Coronary artery (tissue), 2 donors: ENCODE data around the gene STAT5A.
"Not testable (repeated sequence)": the region's sequence is repeated elsewhere in the genome, so short reads cannot be mapped to it uniquely, and the experiment has no call there.

Experiments used
- DNase-seq: peaks from one replicate; pipeline ENCODE4 v3.0.0-alpha.2; 2017; ENCODE audit warnings: low spot score
- H3K27ac ChIP-seq, 2 donors: fragments of 200-600 bp; sonication (generic); one replicate each; pipeline ENCODE4 v1.5.1; 2016 to 2019
- H3K4me3 ChIP-seq: fragments of 200-600 bp; sonication (generic); 2 replicates; pipeline ENCODE4 v1.5.1; 2016; ENCODE audit warnings: mild to moderate bottlenecking, moderate library complexity
- TF ChIP-seq, protein P1 (sequence below): fragments of 200-600 bp; sonication (generic); IDR thresholded peaks from one replicate; pipeline ENCODE4 v1.5.1; 2019; ENCODE audit warnings: antibody characterized with exemption

STAT5A gene

DNA sequence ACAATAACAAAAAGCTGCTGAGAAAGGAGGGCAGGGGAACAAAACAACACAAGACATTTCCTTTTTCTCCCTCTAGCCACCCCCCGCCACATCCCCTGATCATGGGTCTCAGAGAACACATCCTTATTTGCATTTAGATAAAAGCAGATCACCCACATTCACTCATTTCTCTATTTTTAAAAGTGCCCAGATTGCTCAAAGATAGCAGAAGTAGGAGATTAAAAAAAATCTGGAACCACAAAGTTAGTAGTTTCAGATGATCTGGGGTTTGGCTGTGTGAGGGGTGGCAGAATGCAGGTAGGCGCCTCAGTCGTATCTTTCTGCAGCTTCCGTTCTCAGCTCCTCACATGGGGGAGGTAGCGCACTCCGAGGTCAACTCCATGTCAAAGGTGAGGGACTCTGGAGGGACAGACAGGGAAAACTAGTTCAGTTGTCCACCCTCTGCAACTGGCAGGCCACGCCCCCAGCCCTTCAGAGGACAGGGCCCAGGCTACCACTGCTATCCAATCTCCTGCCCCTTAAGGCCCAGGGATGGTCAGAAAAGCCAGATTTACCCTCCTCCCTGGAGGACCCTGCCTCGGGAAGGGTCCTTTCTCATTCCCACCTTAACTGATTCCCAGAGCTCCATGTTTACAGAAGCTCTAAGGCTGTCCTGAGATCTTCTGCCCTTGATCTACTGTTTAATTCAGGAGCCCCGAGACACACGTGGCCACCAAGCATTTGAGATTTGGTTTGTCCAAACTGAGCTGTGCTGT is 27.3 kb downstream of the STAT5A start:
- TF ChIP-seq, protein P1, sequence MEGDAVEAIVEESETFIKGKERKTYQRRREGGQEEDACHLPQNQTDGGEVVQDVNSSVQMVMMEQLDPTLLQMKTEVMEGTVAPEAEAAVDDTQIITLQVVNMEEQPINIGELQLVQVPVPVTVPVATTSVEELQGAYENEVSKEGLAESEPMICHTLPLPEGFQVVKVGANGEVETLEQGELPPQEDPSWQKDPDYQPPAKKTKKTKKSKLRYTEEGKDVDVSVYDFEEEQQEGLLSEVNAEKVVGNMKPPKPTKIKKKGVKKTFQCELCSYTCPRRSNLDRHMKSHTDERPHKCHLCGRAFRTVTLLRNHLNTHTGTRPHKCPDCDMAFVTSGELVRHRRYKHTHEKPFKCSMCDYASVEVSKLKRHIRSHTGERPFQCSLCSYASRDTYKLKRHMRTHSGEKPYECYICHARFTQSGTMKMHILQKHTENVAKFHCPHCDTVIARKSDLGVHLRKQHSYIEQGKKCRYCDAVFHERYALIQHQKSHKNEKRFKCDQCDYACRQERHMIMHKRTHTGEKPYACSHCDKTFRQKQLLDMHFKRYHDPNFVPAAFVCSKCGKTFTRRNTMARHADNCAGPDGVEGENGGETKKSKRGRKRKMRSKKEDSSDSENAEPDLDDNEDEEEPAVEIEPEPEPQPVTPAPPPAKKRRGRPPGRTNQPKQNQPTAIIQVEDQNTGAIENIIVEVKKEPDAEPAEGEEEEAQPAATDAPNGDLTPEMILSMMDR = no peak
- H3K4me3 ChIP-seq = no peak overlapping the region
- DNase-seq = no peak
- H3K27ac ChIP-seq = no peak overlapping the region

DNA sequence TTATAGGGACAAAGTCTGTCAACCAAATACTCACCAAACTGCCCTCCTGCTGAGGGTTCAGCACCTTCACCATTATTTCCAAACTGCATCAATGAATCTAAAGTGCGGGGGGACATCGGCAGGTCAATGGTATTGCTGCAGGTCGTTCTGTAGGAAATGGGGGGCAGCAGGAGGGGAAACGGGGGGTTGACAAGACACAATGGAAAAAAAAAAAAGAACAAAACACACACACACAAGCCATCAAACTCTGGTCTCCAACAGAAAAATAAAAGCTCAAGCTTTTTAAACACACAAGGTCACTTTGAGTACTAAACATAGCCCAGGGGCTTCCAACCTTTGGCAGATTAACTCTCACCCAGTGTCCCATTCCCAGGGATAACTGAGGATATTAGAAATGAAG is 28.5 kb downstream of the STAT5A start:
- H3K4me3 ChIP-seq = no peak overlapping the region
- H3K27ac ChIP-seq = no peak overlapping the region
- no peak for DNase-seq
- TF ChIP-seq, protein P1 = no peak

DNA sequence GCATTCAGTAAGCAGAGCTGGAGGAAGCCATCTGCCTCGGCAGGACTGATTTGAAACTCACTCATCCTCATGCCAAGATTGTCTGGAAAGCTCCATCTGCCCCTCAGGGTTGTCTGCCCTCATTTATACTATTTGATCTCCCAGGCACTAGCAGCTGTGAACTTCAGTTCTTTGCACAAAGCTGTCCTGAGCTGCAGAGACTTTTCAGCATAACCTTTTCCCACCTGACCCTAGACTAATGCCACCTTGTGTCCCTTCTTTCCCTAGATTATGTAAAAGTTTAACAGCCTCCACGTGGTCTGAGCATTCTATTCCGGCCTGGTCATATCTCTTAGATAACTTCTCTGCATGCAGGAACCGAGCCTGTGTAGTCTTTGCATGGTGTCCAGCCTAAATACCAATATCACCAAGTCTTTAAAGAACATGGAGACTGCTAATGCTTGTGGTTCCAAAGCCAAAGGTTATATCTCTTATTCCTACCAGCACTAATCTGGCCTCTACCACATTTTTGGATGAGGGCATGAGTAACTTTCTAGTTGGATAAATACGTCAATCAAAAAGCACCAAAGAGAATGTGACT is 29.1 kb downstream of the STAT5A start:
- DNase-seq = no peak
- H3K27ac ChIP-seq = no peak overlapping the region
- no peak overlapping the region for H3K4me3 ChIP-seq
- TF ChIP-seq, protein P1 = no peak

DNA sequence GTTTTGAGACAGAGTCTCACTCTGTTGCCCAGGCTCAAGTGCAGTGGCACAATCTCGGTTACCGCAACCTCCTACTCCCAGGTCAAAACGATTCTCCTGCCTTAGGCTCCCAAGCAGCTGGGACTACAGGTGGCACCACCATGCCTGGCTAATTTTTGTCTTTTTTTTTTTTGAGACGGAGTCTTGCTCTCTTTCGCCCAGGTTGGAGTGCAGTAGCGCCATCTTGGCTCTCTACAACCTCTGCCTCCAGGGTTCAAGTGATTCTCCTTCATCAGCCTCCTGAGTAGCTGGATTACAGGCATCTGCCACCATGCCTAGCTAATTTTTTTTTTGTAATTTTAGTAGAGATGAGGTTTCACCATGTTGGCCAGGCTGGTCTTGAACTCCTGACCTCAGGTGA is 29.7 kb downstream of the STAT5A start:
- DNase-seq, H3K27ac ChIP-seq, H3K4me3 ChIP-seq: not testable (repeated sequence)

DNA sequence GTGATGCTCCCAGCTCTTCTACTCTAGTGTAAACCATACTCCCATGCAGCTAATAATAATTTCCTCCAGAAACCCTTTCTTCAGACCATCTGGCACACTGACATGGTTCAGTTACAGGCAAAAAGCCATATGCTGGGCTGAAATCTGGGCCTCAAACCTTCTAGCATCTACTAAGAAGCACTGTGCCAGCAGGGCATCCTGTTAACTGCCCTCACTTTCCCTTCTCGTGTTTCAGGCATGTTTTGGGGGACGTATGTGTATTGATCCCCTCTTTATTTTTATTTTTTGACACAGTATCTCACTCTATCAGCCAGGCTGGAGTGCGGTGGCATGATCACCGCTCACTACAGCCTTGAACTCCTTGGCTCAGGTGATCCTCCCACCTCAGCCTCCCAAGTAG is 33.3 kb downstream of the STAT5A start:
- Histone ChIP-seq H3K27ac (no peak overlapping the region), H3K4me3 (no peak overlapping the region)
- DNase-seq = no peak
- TF ChIP-seq, protein P1 = no peak

DNA sequence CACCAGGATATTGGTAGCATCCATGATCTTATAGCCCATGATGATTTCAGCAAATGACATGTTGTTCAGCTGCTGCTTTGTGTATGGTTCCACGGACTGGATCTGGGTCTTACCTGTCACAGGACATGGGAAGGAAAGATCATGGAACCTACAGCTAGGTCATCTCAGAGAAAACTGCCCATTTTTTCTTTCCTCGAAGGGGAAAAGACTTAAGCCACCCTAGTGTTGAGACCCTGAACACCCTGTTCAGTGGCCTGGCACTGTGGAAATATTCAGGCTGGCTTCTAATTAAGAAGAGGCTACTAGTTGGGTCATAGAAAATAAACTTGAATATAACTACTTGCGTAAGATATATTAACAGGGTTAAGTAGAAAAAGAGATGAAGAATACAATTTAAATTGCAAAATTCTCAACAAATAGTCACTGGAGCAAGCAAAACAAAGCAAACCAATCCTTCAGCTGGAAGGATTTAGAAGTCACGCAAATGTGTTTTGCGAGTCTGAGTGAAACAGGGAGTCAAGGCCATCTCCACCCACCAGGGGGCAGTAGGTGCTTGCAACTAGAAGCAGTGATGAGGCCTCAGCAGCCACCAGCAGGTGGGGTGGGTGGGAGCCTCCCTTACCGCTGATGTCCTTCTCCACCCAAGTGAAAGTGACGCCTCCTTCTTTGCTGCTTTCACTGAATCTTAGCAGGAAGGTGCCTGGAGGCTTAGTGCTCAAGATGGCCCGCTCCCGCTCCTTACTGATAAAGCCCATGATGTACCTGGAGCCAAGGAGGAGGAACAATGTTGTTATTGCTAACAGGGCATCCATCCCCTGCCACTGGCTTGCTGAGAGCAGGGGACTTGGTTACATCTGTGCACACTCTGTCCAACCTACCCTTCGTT is 34.3 kb downstream of the STAT5A start:
- Histone ChIP-seq H3K4me3 (no peak overlapping the region), H3K27ac (peak overlapping the region in 1 of 2 donors; percentile 62)
- TF ChIP-seq, protein P1 = peak; percentile 99
- peak; percentile 91 for DNase-seq

DNA sequence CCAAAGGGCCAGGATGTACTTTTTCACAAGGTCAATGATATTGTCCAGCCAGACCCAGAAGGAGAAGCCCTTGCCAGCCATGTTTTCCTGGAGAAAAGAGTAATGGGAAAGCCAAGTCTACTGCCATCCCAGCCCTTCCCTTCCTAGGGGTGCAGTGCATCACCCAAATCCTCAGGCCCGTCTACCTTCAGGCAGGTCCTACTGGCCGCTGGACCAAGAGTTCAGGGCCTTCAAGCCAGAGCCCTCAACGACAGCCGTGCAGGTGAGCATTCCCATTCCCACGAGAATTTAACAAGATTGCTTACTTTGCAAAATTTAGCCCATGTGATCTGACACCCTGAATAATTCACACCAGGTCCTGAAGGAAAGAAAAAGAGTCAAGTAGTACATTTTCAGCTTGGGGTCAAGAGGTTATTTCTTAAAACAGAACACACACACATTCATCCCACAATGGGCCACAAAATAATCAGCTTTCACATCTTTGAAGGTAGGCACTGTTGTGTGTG is 35.0 kb downstream of the STAT5A start:
- peak overlapping the region in 1 of 2 donors; percentile 62 for H3K27ac ChIP-seq
- H3K4me3 ChIP-seq = no peak overlapping the region

More for the DNA sequence above, 35.0 kb downstream of the STAT5A start:
- TF ChIP-seq, protein P1 = no peak
- DNase-seq = no peak
